WI38 (cell line): Measurements from ENCODE around the gene IFT22.
"Not testable (repeated sequence)": the region's sequence is repeated elsewhere in the genome, so short reads cannot be mapped to it uniquely, and the experiment has no call there.

ENCODE experiments used
- H3K4me3 ChIP-seq: 2 replicates; pipeline ENCODE4 v1.5.1; 2011; ENCODE audit warnings: low read depth, mild to moderate bottlenecking, control low read depth, low read length
- TF ChIP-seq, protein P1 (sequence below): IDR thresholded peaks from 2 replicates; pipeline ENCODE4 v1.5.1; 2012; ENCODE audit warnings: low read depth, mild to moderate bottlenecking, control low read depth, low read length

IFT22 gene

DNA sequence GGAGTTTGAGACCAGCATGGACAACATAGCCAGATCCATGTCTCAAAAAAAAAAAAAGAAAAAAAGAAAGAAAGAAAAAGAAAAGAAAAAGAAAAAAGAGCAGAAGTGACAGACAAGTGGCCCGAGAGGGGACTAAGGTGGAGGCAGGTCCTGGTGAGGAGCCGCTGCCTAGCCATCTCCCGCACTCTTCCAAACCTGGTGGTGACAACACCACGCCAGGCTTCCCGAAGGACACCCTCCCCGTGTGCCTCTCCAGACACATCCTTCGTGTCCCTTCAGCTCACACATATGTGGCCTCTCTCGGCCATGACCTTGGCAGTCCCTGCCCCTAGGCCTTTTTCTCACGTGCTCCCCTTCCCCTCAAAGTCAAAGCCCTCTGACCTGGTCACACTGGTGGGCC is 36.4 kb downstream of the IFT22 start:
- TF ChIP-seq, protein P1, sequence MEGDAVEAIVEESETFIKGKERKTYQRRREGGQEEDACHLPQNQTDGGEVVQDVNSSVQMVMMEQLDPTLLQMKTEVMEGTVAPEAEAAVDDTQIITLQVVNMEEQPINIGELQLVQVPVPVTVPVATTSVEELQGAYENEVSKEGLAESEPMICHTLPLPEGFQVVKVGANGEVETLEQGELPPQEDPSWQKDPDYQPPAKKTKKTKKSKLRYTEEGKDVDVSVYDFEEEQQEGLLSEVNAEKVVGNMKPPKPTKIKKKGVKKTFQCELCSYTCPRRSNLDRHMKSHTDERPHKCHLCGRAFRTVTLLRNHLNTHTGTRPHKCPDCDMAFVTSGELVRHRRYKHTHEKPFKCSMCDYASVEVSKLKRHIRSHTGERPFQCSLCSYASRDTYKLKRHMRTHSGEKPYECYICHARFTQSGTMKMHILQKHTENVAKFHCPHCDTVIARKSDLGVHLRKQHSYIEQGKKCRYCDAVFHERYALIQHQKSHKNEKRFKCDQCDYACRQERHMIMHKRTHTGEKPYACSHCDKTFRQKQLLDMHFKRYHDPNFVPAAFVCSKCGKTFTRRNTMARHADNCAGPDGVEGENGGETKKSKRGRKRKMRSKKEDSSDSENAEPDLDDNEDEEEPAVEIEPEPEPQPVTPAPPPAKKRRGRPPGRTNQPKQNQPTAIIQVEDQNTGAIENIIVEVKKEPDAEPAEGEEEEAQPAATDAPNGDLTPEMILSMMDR = no peak

GRCh38 chr7:101280912-101281311 is 40.7 kb downstream of the IFT22 start:
- H3K4me3 ChIP-seq = not testable (repeated sequence)

More for the DNA sequence above, 36.4 kb downstream of the IFT22 start:
- H3K4me3 ChIP-seq = no peak overlapping the region

DNA sequence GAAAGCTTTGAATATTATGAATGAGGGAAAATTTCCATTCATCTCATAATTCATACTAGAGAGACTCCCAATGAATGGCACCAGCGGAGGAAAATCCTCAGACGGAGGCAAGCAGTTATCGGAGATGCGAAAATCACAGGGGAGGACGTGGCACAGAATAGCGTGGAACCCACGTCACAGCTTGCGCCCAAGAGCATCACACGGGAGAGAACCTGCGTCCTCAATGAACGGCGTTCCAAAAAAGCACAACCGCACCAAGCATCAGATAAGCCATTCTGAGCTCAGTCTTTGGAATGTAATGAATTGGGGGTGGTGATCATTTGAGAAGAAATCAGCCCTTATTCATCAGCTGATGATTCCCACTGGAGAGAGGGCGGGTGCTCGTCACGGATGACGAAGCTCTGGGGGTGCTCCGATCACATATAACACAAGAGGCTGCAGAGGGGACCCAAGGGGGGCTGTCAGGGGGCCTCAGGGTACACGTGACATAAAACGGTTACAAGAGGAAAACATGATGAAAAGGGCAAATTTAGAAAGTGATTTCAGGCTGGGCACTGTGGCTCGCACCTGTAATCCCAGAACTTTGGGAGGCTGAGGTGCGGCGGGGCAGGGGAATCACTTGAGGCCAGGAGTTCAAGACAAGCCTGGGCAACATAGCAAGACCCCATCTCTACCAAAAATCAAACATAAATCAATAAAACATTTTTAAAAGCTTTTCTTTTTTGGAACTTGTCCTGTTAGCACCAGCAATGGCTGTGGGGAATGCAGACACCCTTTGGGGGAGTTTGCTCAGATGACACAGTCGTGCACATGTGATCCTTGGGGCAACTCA is 42.9 kb downstream of the IFT22 start:
- TF ChIP-seq, protein P1 = no peak
- no peak overlapping the region for H3K4me3 ChIP-seq

GRCh38 chr7:101277155-101277554 is 44.5 kb downstream of the IFT22 start:
- TF ChIP-seq, protein P1 = no peak

DNA sequence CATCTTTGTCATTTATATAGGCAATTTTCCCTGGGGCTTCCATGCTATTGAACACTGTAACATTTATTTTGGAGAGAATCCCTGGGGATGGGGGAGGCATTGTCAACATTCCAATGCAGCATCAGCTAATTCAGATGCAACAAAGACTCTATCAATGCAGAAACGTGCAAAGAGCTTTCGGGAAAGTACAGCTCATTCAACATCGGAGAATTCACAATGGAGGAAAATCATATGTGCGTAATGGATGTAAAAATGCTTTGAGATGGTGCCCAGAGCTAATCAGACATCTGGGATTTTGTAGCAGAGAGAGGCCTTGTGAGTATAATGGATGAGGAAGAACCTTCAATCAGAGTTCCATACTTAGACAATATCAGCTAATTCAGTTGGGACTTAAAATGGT is 48.4 kb downstream of the IFT22 start:
- H3K4me3 ChIP-seq = no peak overlapping the region
- TF ChIP-seq, protein P1 = no peak

More at GRCh38 chr7:101277155-101277554, 44.5 kb downstream of the IFT22 start:
- H3K4me3 ChIP-seq = no peak overlapping the region

DNA sequence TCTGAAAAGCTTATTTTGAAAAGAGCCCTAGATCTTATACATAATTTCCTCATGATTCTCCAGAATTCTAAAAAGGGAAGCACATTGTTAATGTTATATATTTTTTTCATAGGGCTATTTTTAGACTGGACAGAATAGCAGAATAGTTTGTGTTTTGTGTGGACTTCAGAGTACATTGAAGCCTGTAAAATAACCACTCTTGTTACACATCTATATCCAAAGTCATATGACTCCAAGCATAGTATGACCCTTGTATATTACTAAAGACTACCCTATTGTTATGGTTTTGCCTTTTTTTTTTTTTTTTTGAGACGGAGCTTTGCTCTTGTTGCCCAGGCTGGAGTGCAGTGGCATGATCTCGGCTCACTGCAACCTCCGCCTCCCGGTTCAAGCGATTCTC is 50.6 kb downstream of the IFT22 start:
- no peak overlapping the region for H3K4me3 ChIP-seq
- TF ChIP-seq, protein P1 = no peak

DNA sequence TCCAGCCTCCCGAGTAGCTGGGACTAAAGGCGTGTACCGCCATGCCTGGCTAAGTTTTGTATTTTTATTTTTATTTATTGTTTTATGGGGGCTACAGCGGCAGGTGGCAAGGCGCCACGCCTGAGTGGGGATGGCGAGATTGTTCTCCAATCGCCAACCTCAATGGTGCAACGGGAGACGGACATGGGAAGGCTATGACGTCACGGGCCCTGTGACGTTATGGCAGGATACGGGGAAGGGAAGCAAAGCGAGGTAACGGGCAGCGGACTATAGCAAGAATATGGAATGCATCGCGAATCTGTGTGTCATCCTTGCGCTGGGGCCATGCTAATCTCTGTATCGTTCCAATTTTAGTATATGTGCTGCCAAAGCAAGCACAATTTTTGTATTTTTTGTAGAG is 51.9 kb downstream of the IFT22 start:
- H3K4me3 ChIP-seq = no peak overlapping the region
- TF ChIP-seq, protein P1 = no peak
